GM19193 (cell line): ENCODE measurements around the gene MRPS34.

Experiments used
- POLR2A ChIP-seq: IDR thresholded peaks from 4 replicates; pipeline ENCODE4 v1.6.1; 2011; ENCODE audit not compliant: insufficient read depth, insufficient read length; ENCODE audit errors: extremely low read depth

The MRPS34 gene

DNA sequence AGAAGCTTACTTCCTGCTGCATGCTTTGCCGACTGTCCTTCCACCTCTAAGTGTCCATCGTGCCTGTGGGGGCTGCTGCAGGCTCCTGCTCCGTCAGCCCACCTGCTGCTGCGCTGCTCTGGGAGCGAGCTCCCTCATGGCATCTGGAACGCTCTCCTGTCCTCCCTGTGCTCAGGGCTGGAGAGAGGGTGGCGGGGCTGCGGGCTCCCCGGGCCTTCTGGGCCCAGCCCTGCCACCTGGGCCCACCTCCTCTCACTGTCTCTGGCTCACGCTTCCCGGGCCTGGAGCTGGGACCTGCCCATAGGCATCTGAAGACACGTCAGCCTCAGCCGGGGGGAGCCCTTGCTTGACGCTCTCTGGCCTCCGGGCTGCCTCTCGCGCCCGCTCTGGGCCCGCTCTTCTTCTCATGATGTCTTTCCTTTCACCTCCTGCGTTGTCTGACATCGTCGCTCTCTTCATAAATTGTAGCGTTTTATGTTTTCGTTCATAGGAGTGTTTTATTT lies 28.5 kb downstream of the MRPS34 start:
- TF ChIP-seq POLR2A = no peak

GRCh38 chr16:1743376-1744337 lies 29.3 kb downstream of the MRPS34 start:
- TF ChIP-seq POLR2A = no peak

DNA sequence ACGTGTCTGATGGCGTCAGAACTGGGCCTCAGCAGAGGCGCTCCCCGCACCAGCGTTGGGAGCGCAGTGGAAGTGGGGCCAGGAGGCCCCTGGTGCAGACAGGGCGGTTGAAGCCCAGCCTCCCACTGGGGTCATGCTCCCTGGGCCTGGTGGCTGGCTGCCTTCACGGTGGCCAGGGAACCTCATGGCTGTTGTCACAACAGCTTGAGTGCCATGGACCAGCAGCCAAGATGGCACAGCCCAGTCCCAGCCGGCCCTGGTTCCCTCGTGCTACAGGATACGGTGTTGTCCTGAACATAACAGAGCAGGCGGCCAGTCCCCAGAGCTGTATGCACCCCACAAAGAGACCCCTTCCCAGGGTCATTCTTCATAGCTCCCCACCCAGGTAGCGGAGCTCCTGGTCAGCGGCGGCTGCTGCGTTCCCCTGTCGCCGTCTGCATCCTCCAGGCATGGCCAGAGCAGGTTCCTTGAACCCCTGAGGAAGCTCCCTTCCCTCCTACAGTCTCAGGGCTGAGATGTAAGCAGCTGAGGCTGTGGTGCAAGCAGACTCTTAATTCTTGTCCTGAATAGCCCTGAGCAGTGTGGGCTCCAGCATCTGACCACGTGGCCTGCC lies 31.3 kb downstream of the MRPS34 start:
- no peak for TF ChIP-seq POLR2A

DNA sequence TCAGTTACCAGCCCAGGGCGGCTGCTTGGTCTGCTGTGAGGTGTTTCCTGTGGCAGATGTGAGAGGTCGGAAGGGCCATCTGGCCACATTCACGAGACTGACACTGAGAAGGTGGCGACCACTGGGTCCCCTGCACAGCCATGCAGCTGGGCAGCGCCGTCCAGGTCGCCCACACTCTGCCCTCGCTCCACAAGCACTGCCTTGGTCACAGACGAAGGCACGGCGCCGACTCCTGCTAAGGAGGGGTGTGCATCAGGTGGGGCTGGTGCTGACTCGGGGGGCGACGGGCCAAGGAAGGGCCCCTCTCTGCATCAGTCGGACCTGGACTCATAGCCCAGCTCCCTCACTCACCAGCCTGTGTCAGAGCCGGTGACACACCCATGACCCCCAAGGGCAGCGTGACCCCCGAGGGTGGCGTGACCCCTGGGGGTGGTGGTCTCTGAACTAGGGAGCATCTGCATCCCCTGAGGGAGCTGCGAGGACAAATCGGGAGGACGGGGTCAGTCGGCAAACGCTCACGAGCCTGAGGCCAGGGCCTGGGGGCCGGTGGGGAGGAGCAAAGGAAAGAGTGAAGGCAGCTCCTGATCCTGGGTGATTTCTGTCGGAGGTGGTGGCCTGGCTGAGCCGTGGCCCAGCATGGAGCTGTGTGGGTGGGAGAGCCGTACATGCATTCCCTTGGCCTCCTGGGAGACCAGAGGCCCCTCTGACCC lies 32.0 kb downstream of the MRPS34 start:
- TF ChIP-seq POLR2A = no peak

GRCh38 chr16:1740234-1740633 lies 32.7 kb downstream of the MRPS34 start:
- no peak for TF ChIP-seq POLR2A

DNA sequence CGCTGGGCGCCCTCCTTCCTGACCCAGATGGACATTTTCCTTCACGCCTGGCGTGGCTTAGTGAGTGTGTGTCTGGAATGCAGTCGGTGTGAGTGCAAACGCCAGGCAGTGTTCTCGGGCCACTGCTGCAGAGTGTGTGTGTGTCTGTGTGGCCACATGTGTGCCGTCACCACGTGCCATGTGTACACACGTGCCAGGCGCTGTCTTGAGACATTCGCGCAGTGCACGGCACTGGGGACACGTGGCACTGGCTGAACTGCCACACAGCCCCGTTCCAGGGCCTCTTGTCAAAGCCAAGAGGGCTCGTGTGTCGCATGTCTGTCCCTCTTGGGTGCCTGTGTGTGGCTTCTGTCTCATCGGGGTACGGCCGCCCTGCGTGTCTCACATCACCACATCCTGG lies 38.1 kb downstream of the MRPS34 start:
- no peak for TF ChIP-seq POLR2A

DNA sequence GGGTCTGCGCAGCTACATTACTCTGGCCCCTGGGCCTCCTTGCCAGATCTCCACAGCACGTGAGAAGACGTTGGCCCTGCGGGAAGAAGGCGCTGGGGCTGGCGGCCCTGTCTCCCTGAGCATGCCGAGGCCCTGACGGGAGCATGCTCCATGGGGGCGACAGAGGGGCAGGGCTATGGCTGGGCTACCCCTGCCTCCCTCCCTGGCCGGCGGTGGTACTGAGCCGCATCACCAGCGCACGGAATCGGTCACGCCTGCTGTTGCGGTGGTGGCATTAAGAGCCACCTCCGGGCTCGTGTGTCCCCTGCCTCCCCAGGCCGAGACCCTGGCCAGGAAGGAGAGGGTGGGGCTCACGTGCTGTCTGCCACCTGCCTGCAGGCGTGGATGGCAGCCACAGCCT lies 38.8 kb downstream of the MRPS34 start:
- no peak for TF ChIP-seq POLR2A

DNA sequence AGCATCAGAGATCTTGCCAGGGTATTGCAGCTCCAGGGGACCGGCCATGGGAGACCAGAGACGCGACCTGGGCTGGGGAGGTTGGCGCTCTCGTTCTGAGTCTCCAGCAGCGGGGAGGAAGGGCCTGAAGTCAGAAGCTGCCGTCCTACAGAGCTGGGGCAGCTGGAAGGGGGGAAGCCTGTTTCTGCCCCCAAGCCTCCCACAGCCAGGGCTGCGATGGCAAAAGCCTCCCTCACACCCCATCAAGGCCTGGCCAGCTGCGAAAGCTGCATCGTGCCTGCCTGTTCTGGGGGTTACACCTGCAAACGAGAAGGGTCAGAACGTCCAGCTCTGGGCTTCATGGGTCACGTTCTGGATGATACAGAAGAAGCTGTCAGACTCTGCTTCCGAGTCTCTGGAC lies 40.9 kb downstream of the MRPS34 start:
- TF ChIP-seq POLR2A = no peak

DNA sequence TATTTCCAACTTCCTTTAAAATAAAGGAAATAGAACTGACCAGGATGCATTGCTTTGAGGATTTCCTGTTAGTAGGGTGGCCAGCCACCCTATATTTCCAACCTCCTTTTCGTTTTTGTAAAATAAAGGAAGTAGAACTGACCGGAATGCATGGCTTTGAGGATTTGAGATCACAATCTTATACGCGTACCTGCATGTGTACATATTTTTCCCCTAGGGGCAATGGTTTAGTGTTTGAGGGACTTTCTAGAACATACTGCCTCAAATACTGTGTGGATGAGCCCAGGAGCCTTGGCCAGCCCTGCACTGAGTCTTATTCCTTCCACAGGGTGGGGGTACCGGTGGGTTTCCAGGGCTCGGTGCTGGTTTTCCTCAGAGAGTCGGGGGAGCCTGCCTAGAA lies 41.3 kb downstream of the MRPS34 start:
- no peak for TF ChIP-seq POLR2A

DNA sequence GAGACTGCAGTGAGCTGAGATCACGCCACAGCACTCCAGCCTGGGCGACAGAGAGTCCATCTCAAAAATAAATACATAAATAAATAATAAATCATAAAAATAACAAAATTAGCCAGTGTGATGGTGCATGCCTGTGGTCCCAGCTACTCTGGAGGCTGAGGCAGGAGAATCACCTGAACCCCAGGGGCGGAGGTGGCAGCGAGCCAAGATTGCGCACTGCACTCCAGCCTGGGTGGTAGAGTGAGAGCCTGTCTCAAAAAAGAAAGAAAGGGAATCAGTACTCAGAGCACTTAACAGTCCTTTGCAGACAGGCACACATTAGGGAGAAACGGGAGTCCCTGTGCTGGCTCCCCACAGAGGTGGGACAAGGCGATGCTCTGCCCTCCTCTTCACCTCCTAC lies 41.9 kb downstream of the MRPS34 start:
- no peak for TF ChIP-seq POLR2A

DNA sequence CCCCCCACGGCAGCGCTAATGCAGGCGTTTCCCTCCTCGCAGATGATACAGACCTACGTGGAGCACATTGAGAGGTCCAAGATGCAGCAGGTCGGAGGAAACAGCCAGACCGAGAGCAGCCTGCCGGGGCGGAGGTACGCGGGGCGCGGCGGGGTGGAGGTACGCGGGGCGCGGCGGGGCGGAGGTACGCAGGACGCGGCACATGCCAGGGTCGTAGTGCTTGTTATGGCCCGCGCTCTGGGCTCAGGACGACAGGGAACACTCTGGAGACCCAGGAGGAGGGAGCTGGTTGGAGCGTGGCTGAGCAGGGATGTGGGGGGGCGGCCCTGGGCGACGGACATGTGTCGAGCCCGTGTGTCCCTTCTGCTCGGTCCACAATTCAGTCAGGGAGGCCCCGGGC lies 43.5 kb downstream of the MRPS34 start:
- no peak for TF ChIP-seq POLR2A

DNA sequence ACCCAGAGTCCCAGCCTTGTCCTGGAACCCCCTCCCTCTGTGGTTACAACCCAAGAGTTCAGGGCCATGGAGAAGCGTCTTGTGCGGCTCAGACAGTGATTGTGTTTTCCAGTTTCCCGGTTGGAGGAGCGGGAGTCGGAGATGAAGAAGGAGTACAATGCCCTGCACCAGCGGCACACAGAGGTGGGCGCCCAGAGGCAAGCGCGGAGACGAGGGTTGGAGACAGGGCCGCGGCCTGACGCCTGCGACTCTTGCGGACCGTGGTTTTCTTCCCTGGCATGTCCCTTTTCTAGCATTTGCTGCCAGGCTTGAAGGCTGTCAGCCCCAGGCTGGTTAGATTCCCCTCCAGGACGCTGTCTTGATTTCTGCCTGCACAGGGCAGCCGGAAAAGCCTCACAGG lies 43.9 kb downstream of the MRPS34 start:
- no peak for TF ChIP-seq POLR2A

- TF ChIP-seq POLR2A = no peak
Observed at GRCh38 chr16:1727651-1728624, 45.0 kb downstream of the MRPS34 start.

DNA sequence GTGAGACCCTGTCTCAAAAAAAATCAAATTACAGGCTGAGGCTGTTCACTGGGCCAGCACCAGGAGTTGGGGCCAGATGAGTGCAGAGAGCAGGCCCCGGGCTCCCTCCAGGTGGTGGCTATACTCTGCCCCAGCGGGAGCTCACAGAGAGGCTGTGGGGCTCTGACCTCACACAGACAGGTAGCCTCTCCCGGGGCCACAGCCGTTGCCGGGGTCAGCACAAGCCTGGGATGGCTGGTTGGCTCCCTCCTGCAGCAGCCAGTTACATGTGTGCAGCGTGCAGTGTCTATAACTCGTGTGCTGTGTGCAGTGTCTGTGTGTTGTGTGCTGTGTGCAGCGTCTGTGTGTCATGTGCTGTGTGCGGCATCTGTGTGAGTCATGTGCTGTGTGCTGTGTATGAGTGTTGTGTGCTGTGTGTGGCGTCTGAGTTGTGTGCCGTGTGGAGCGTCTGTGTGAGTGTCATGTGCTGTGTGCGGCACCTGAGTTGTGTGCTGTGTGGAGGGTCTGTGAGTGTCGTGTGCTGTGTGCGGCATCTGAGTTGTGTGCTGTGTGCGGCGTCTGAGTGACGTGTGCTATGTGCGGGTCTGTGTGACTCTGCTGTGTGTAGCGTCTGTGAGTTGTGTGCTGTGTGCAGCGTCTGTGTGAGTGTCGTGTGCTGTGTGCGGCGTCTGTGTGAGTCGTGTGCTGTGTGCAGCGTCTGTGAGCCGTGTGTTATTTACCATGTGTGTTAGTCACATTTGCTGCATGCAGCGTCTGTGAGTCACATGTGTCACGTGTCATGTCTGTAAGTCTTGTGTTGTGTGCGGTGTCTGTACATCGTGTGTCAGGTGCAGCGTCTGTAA lies 46.1 kb downstream of the MRPS34 start:
- TF ChIP-seq POLR2A = no peak

DNA sequence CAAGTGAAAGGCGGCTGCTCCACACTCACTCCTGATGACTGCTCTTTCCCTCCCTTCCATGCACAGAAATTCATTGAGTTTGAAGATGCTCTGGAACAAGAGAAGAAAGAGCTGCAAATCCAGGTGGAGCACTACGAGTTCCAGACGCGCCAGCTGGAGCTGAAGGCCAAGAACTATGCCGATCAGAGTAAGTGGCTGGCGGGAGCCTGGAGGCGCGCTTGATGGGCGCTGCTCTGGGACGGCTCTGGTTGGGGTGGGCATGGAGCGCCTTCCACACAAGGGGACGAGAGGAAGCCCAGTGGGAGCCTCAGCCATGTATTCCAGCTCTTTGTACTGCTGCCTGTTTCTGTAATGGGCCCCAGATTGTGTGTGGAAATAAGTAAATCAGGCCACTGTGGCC lies 48.4 kb downstream of the MRPS34 start:
- no peak for TF ChIP-seq POLR2A
